HepG2 (cell line): ENCODE data around the gene OSER1. TPM values are rescaled to one million over a fixed set of nuclear protein-coding genes. Genes with fewer than 3 reads are reported as not detected.

ENCODE experiments used
- CC2D1A ChIP-seq: sonication (generic); formaldehyde crosslinking; IDR thresholded peaks from 2 replicates; pipeline ENCODE4 v1.8.1; 2023; ENCODE audit warnings: mild to moderate bottlenecking, missing genetic modification reagents
- CEBPG ChIP-seq: IDR thresholded peaks from 2 replicates; pipeline ENCODE4 v1.6.1; 2016
- CHD2 ChIP-seq: IDR thresholded peaks from 2 replicates; pipeline ENCODE4 v1.6.1; 2011; ENCODE audit warnings: low read depth, low read length, improper control_type of control experiment
- GPN1 ChIP-seq: sonication (generic); formaldehyde crosslinking; IDR thresholded peaks from 2 replicates; pipeline ENCODE4 v1.5.1; 2020; ENCODE audit warnings: missing genetic modification reagents, borderline replicate concordance
- MAFG ChIP-seq: sonication (generic); formaldehyde crosslinking; IDR thresholded peaks from 2 replicates; pipeline ENCODE4 v1.5.1; 2020; ENCODE audit warnings: mild to moderate bottlenecking, missing genetic modification reagents
- MIXL1 ChIP-seq: IDR thresholded peaks from 2 replicates; pipeline ENCODE4 v1.6.1; 2016
- RNF219 ChIP-seq: sonication (generic); formaldehyde crosslinking; IDR thresholded peaks from 2 replicates; pipeline ENCODE4 v1.5.0; 2020; ENCODE audit warnings: mild to moderate bottlenecking, missing genetic modification reagents
- SMAD9 ChIP-seq: sonication (generic); formaldehyde crosslinking; IDR thresholded peaks from 2 replicates; pipeline ENCODE4 v1.5.1; 2020; ENCODE audit warnings: mild to moderate bottlenecking, missing genetic modification reagents
- SMARCC2 ChIP-seq: fragments of 450-650 bp; IDR thresholded peaks from 2 replicates; pipeline ENCODE4 v1.6.1; 2017; ENCODE audit warnings: antibody characterized with exemption, mild to moderate bottlenecking
- SNAI1 ChIP-seq: sonication (generic); formaldehyde crosslinking; IDR thresholded peaks from 2 replicates; pipeline ENCODE4 v1.5.0; 2020; ENCODE audit warnings: mild to moderate bottlenecking, missing genetic modification reagents, borderline replicate concordance
- SSRP1 ChIP-seq: IDR thresholded peaks from 2 replicates; pipeline ENCODE4 v1.6.1; 2016; ENCODE audit warnings: control low read depth
- XRCC5 ChIP-seq: fragments of 200-400 bp; formaldehyde crosslinking; optimal IDR thresholded peaks from 2 replicates; pipeline ENCODE3; 2017; ENCODE audit warnings: mild to moderate bottlenecking, low read length
- ZBTB14 ChIP-seq: sonication (generic); formaldehyde crosslinking; IDR thresholded peaks from 2 replicates; pipeline ENCODE4 v1.4.0; 2020; ENCODE audit warnings: missing genetic modification reagents
- ZBTB3 ChIP-seq: sonication (generic); formaldehyde crosslinking; IDR thresholded peaks from 2 replicates; pipeline ENCODE4 v1.4.0; 2020; ENCODE audit warnings: low read depth, mild to moderate bottlenecking, moderate library complexity, missing genetic modification reagents, borderline replicate concordance
- ZBTB8A ChIP-seq: sonication (generic); formaldehyde crosslinking; IDR thresholded peaks from 2 replicates; pipeline ENCODE4 v1.4.0; 2020; ENCODE audit warnings: mild to moderate bottlenecking, low read depth, missing genetic modification reagents, borderline replicate concordance
- ZFP36L1 ChIP-seq: sonication (generic); formaldehyde crosslinking; IDR thresholded peaks from 2 replicates; pipeline ENCODE4 v1.8.0; 2022; ENCODE audit warnings: mild to moderate bottlenecking, missing genetic modification reagents, moderate library complexity
- ZNF543 ChIP-seq: sonication (generic); formaldehyde crosslinking; IDR thresholded peaks from 2 replicates; pipeline ENCODE4 v1.4.0; 2020; ENCODE audit warnings: mild to moderate bottlenecking, missing genetic modification reagents
- ZNF589 ChIP-seq: sonication (generic); formaldehyde crosslinking; conservative IDR thresholded peaks from 2 replicates; pipeline ENCODE4 v1.8.0; 2022; ENCODE audit warnings: mild to moderate bottlenecking, moderate library complexity, missing genetic modification reagents
- ZNF780A ChIP-seq: sonication (generic); formaldehyde crosslinking; IDR thresholded peaks from 2 replicates; pipeline ENCODE4 v1.8.0; 2022; ENCODE audit warnings: mild to moderate bottlenecking, missing genetic modification reagents, moderate library complexity
- polyA plus RNA-seq, 8 experiments: library from polyadenylated mRNA; depleted of rRNA in 3 of 8; stranded (reverse) in 7 of 8; unstranded in 1 of 8; fragments of >200 nt; fragmentation: Illumina TruSeq in 4 of 8; extraction: Trizol in 4 of 8; gene quantifications; 2 replicates each; pipeline versions ENCODE4 v1.2.1 to v1.2.3, GENCODE V29; 2011 to 2016; ENCODE audit warnings: low read depth in 4 of 8, missing spikeins in 1 of 8, mixed read lengths in 1 of 8; ENCODE audit not compliant: insufficient read depth in 1 of 8
- total RNA-seq, 5 experiments: library from RNA; depleted of rRNA; stranded (reverse); fragments of >200 nt; fragmentation: Illumina TruSeq; extraction: Trizol; gene quantifications; 2 replicates each; pipeline ENCODE4 v1.2.3, GENCODE V29; 2016; ENCODE audit warnings: low read depth in 1 of 5

OSER1 gene
- total and polyA plus RNA-seq, 2 of the 13 experiments (the other 11 are each of a cell fraction or from before 2014, with no cell fraction given), result 71.2 to 71.5 TPM

GRCh38 chr20:44210406-44211176 is at the start of gene OSER1 (continued):
- TF ChIP-seq RNF219 (CRISPR knock-in tag) (no peak), ZNF589 (peak; percentile 94; the same call in 1 of the 2 replicates), ZFP36L1 (CRISPR knock-in tag) (peak; percentile 48; the same call in 1 of the 2 replicates), SMAD9 (0 out of 2 replicates have a peak, but pooled peaks have one; percentile 67), XRCC5 (peak; percentile 75), ZNF780A (CRISPR knock-in tag) (peak; percentile 85), SMARCC2 (no peak), ZBTB3 (CRISPR knock-in tag) (peak; percentile 17; the same call in 1 of the 2 replicates), SSRP1 (CRISPR knock-in tag) (peak; percentile 2; the same call in 1 of the 2 replicates), SNAI1 (CRISPR knock-in tag) (peak; percentile 26; the same call in 1 of the 2 replicates), CEBPG (peak; percentile 82), ZNF543 (CRISPR knock-in tag) (0 out of 2 replicates have a peak, but pooled peaks have one; percentile 76), CC2D1A (no peak), ZBTB8A (no peak), MIXL1 (CRISPR knock-in tag) (no peak), ZBTB14 (CRISPR knock-in tag) (no peak), MAFG (peak; percentile 76), GPN1 (CRISPR knock-in tag) (no peak), CHD2 (peak; percentile 72; the same call in 1 of the 2 replicates)
